ENCODE results near the gene KCND3.

KCND3 gene

GRCh38 chr1:111988743-111989453 lies 570 bp downstream of the KCND3 start:
- no peak for DNase-seq (ENCODE audit: low read depth in 3 of 3, low spot score in 1 of 3)

DNA sequence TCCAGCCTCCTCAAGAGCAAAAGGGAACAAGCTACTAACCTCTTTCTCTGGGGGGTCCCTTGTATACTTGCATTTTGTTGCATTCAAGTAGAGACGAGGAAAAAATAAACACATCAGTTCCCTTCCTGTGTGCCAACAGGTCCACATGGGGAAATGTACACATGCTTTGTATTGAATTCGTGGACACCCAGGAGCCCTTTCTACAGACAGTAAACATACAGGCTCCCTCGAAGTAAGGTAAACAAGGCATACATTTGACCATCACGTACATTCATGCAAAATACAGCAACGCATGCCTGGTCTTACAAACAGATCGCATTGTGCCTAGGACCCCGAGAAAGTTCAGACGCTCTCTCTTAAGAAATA lies 1.1 kb downstream of the KCND3 start:
- no peak for DNase-seq (ENCODE audit: low read depth in 3 of 3, low spot score in 1 of 3)

DNA sequence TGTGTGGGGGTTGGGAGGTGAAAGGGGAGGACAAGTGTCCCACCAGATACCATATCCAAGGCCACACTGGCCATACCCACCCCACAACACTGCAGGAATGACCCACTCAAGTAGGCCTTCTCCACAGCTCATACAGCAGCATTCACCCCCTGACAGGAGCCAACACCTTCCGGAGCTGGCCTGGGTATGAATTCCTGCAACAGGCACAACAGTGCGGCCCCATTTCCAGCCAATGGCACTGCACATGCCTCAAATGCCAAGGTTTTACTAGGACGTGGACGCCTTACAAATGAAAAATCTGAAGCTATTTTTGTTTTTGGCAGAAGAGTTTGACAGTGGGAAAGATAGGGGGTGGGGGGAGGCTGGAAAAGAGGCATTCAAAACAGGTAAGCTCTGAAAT lies 2.0 kb downstream of the KCND3 start:
- no peak for DNase-seq (ENCODE audit: low read depth in 3 of 3, low spot score in 1 of 3)

GRCh38 chr1:111983500-111983899 lies 6.0 kb downstream of the KCND3 start:
- DNase-seq (ENCODE audit: low read depth in 3 of 3, low spot score in 1 of 3): no peak

DNA sequence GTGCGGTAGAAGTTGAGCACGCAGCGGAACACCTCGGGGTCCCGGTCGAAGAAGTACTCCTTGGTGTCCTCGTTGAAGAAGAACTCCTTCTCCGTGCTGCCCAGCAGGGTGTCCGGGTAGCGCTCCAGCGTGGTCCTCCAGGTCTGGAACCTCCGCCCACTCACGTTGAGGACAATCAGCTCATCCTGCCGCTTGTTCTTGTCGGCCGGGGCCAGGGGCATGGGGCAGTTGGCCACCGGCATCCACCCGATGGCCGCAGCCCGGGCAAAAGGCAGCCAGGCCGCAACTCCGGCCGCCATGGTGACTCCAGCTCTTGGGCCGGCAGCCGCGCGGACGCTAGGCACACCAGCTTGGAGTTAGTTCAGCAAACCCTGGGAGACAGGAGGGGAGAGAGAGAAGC lies 7.0 kb downstream of the KCND3 start:
- DNase-seq (ENCODE audit: low read depth in 3 of 3, low spot score in 1 of 3): no peak

GRCh38 chr1:111981871-111982270 lies 7.6 kb downstream of the KCND3 start:
- no peak for DNase-seq (ENCODE audit: low read depth in 3 of 3, low spot score in 1 of 3)

DNA sequence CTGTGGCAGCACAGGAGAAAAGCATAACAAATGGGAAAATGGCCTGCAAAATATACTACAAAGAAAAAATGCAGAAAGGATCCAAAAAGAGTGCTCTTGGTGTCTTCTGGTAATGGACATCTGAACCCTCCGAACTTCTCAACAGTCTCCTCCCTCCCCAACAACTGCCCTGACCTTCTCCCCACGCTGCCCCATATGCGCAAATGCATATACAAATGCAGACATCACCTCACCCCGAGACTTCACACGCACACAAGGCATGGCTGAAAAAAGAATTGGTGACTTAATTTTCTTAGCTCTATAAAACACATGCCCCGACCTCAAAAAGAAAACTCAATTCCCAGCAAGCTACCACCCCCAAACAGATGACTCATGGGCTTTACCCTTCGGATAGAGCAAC lies 8.4 kb downstream of the KCND3 start:
- DNase-seq (ENCODE audit: low read depth in 3 of 3, low spot score in 1 of 3): no peak

- DNase-seq (ENCODE audit: low read depth in 3 of 3, low spot score in 1 of 3): no peak
These were observed 8.8 kb downstream of the KCND3 start for GRCh38 chr1:111980686-111981085.

DNA sequence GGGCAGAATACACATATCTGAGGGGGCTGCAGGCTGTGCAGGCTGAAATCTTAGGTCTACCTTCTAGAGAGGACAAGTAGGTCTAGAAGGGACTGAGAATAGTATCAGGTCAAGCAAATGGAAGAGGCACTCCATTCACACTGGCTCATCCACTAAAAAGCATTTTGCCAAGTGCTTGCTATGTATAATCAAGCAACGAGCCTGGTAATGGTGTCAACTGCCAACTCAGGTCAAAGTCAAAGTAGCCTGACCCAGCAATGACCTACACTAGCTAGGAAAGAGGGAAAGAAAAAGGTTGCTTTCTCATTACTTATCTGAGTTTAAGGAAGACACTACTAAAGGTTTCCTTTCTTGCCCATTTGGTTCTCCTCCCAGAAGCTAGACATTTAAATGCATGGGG lies 10.8 kb downstream of the KCND3 start:
- DNase-seq (ENCODE audit: low read depth in 3 of 3, low spot score in 1 of 3): no peak

DNA sequence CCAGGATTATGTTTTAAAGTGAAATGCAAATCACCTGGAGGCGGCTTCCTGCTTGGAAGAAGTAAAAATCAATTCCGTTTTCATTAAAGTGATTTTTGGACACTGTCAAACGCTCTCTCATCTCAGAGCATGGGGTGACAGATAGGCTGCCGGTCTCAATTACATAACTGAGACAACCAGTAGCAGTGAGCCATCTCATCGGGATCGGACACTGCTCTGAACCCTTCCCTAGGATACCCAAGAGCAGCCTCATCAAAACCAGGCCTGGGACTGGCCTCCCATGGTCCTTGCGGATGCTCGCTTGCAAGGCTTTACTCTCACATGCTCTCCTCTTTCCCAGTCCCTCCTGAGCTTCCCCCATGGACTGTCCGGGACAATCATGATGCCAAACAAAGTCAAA lies 12.1 kb downstream of the KCND3 start:
- no peak for DNase-seq (ENCODE audit: low read depth in 3 of 3, low spot score in 1 of 3)

GRCh38 chr1:111976842-111977241 lies 12.6 kb downstream of the KCND3 start:
- no peak for DNase-seq (ENCODE audit: low read depth in 3 of 3, low spot score in 1 of 3)

GRCh38 chr1:111976332-111976731 lies 13.1 kb downstream of the KCND3 start:
- no peak for DNase-seq (ENCODE audit: low read depth in 3 of 3, low spot score in 1 of 3)

DNA sequence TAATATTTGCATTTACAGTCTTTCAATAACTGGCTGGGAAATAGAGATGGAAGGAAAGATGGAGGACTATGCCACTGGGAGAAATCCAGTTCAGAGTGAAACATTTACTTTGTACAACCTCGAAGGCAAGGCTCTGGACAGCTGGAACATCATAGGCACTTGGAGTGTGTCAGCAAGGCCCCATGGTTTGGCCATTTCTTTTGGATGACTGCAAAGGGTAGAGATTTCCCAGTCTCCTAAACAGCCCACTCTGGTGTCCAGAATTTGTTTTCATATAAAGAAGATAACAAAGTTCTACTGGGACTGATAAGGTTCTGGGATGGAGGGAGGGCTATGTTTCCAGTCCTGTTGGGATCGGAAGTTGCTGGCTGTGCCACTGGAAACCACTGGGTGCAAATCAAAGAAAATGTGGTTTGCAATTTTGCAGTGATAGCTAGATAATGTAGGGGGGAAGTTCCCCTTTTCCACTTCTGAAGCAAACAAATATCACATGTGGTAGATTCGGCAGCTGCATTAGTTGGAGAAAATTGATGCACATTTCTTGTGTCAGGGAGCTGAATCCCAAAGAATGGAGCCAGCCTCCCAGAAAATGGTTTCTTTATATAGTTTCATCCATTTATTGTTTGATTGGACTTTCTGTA lies 16.2 kb downstream of the KCND3 start:
- DNase-seq (ENCODE audit: low read depth in 3 of 3, low spot score in 1 of 3): no peak

GRCh38 chr1:111971396-111971795 lies 18.1 kb downstream of the KCND3 start:
- DNase-seq (ENCODE audit: low read depth in 3 of 3, low spot score in 1 of 3): no peak

DNA sequence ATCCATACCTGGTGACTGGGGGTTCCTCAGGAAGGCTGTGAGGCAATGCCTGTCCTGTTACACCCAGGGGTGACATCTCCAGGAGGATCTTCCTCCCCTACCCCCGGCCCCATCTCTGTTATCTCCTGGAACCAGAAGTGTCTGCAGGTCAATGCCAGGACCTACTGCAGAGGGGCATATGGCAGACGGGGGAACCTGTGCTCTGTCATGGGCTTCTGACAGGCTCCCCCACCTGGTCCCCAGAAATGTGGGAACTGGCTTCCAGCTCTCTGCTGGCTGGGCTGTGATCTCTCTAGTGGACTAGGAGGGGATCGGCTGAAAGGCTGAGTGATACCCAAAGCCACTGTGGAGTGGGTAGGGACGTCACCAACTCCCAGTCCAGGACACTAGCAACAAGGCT lies 21.0 kb downstream of the KCND3 start:
- no peak for DNase-seq (ENCODE audit: low read depth in 3 of 3, low spot score in 1 of 3)

DNA sequence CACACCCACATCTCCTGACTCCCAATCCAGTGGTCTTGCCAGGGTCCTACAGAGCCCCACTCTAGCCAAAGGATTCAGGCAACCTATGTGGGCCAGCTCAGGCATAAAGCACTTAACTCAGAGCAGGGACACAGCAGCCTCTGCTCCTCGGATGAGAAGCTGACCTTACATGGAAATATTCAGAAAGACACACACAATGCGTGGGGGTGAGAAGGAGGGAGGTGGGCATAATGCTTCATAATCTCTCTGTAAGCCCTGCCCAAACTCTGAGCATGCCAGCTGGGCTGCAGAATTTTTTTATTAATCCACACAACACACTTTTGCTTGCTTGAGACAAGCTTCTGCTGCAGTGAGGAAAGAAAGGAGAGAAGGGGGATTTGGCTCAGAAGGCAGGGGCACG lies 21.6 kb downstream of the KCND3 start:
- no peak for DNase-seq (ENCODE audit: low read depth in 3 of 3, low spot score in 1 of 3)

DNA sequence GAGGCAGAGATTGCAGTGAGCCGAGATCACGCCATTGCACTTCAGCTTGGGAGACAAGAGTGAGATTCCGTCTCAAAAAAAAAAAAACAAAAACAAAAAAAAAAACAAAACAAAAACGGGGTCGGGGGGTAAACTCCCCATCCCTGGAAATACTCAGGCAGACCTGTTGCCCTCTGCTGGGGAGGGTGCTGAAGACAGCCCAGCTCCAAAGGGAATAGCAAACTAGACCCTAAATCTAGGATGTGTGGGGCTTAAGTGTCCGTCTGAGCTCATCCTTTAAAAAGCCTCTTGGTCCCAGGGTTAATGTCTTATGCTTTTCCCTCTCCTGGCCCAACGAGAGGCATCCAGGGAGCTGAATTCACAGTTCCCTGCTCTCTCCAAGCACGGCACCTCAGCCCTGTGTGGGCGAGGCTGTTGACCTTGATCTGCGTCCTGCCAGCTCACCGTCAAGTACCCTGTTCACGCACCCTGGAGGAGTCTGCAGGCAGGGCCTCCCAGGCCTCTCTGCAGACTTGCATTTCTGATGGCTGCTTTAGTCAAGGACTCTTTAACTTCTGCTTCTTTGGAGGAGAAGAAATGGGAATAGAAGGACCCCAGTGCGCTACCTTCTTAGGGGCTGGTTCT lies 22.3 kb downstream of the KCND3 start:
- no peak for DNase-seq (ENCODE audit: low read depth in 3 of 3, low spot score in 1 of 3)

DNA sequence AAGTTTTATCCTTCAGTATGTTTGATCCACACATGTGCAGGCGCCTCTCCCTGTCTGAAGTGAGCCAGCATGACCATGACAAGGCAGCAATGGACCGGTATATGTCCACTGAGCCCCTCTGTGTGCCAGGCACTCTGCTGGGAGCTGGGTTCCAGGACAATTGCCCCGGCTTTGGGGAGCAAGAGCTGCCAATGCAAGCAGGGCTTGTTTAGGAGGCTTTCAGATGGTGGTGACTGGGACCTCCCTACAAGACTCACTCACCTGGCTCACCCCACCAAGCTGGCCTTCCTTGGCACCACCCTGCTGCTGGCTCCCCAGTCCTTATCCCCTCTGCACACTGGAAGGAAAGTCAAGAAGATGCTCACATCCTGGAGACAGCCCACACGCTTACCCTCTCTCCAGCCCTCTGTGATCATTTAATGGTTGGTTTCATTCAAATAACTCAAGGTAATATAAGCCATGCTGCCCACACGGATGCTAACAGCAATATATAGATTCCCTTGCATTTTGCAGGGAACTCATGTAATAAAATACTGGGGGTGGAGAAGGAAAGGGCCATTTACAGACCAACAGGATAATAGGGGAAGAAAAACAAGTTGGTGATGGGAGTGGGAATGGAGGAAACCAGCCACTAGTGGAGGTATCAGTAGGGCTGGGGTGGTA lies 23.6 kb downstream of the KCND3 start:
- no peak for DNase-seq (ENCODE audit: low read depth in 3 of 3, low spot score in 1 of 3)

GRCh38 chr1:111963985-111964738 lies 25.3 kb downstream of the KCND3 start:
- DNase-seq (ENCODE audit: low read depth in 3 of 3, low spot score in 1 of 3): no peak

- no peak for DNase-seq (ENCODE audit: low read depth in 3 of 3, low spot score in 1 of 3)
These were observed 27.5 kb downstream of the KCND3 start for GRCh38 chr1:111961773-111962565.

- DNase-seq (ENCODE audit: low read depth in 3 of 3, low spot score in 1 of 3): no peak
These were observed 28.5 kb downstream of the KCND3 start for GRCh38 chr1:111961016-111961415.

Measured in stimulated activated CD4-positive, alpha-beta T cell treated with anti-CD3 and anti-CD28 coated beads, TNF-alpha, amount 100 ng/mL, for 1 hour (primary cell).